Skeletal muscle cell (primary cell): ENCODE results near the gene PIK3CB.
"Not testable (repeated sequence)": the region's sequence is repeated elsewhere in the genome, so short reads cannot be mapped to it uniquely, and the experiment has no call there.

Experiments
- DNase-seq: peaks from one replicate; pipeline ENCODE4 v3.0.0-alpha.2; 2010; ENCODE audit warnings: low read depth
- H3K4me3 ChIP-seq: 2 replicates; pipeline ENCODE4 v1.5.1; 2011; ENCODE audit warnings: low read depth, mild to moderate bottlenecking, control low read depth, low read length, moderate library complexity

PIK3CB gene

GRCh38 chr3:138774529-138775253 is 60.0 kb downstream of the PIK3CB start:
- DNase-seq: peak; percentile 98
- H3K4me3 ChIP-seq: no peak overlapping the region

GRCh38 chr3:138771585-138771984 is 63.1 kb downstream of the PIK3CB start:
- DNase-seq: no peak

GRCh38 chr3:138769616-138770015 is 65.1 kb downstream of the PIK3CB start:
- no peak for DNase-seq
- no peak overlapping the region for H3K4me3 ChIP-seq

More at GRCh38 chr3:138771585-138771984, 63.1 kb downstream of the PIK3CB start:
- H3K4me3 ChIP-seq: no peak overlapping the region

GRCh38 chr3:138768946-138769345 is 65.8 kb downstream of the PIK3CB start:
- H3K4me3 ChIP-seq: no peak overlapping the region
- no peak for DNase-seq

- no peak for DNase-seq
- no peak overlapping the region for H3K4me3 ChIP-seq
These were observed 66.6 kb downstream of the PIK3CB start for GRCh38 chr3:138768125-138768524.

- DNase-seq: no peak
- H3K4me3 ChIP-seq: no peak overlapping the region
These were observed 67.1 kb downstream of the PIK3CB start for GRCh38 chr3:138767498-138768104.

- no peak for DNase-seq
- no peak overlapping the region for H3K4me3 ChIP-seq
These were observed 73.7 kb downstream of the PIK3CB start for GRCh38 chr3:138761002-138761401.

GRCh38 chr3:138748190-138748589 is 86.5 kb downstream of the PIK3CB start:
- no peak overlapping the region for H3K4me3 ChIP-seq
- DNase-seq: no peak

- DNase-seq: no peak
These were observed 87.5 kb downstream of the PIK3CB start for GRCh38 chr3:138747225-138747624.

GRCh38 chr3:138740072-138740471 is 94.7 kb downstream of the PIK3CB start:
- H3K4me3 ChIP-seq: no peak overlapping the region
- no peak for DNase-seq

More at GRCh38 chr3:138747225-138747624, 87.5 kb downstream of the PIK3CB start:
- no peak overlapping the region for H3K4me3 ChIP-seq

- DNase-seq: no peak
- no peak overlapping the region for H3K4me3 ChIP-seq
These were observed 102.3 kb downstream of the PIK3CB start for GRCh38 chr3:138732456-138732855.

- no peak overlapping the region for H3K4me3 ChIP-seq
- DNase-seq: peak; percentile 29
These were observed 107.6 kb downstream of the PIK3CB start for GRCh38 chr3:138726946-138727730.

- not testable (repeated sequence) for DNase-seq, H3K4me3 ChIP-seq
These were observed 108.7 kb downstream of the PIK3CB start for GRCh38 chr3:138726042-138726441.

- no peak overlapping the region for H3K4me3 ChIP-seq
- DNase-seq: no peak
These were observed 109.6 kb downstream of the PIK3CB start for GRCh38 chr3:138725116-138725515.

GRCh38 chr3:138724443-138724842 is 110.3 kb downstream of the PIK3CB start:
- DNase-seq: no peak
- H3K4me3 ChIP-seq: no peak overlapping the region

- H3K4me3 ChIP-seq: no peak overlapping the region
- DNase-seq: no peak
These were observed 115.9 kb downstream of the PIK3CB start for GRCh38 chr3:138718849-138719248.

- DNase-seq: no peak
These were observed 117.4 kb downstream of the PIK3CB start for GRCh38 chr3:138717348-138717747.

GRCh38 chr3:138712086-138712485 is 122.6 kb downstream of the PIK3CB start:
- no peak for DNase-seq

More at GRCh38 chr3:138717348-138717747, 117.4 kb downstream of the PIK3CB start:
- no peak overlapping the region for H3K4me3 ChIP-seq

GRCh38 chr3:138705675-138706074 is 129.1 kb downstream of the PIK3CB start:
- no peak overlapping the region for H3K4me3 ChIP-seq
- no peak for DNase-seq

More at GRCh38 chr3:138712086-138712485, 122.6 kb downstream of the PIK3CB start:
- no peak overlapping the region for H3K4me3 ChIP-seq

GRCh38 chr3:138696666-138697370 is 137.9 kb downstream of the PIK3CB start:
- DNase-seq: no peak

More at GRCh38 chr3:138696666-138697370, 137.9 kb downstream of the PIK3CB start:
- H3K4me3 ChIP-seq: no peak overlapping the region
